OCI-LY7 (cell line): Measurements from ENCODE around the gene HEY2.

ENCODE experiments used
- EZH2phosphoT487 ChIP-seq: fragments of 200-600 bp; sonication (generic); IDR thresholded peaks from 2 replicates; pipeline ENCODE4 v1.6.1; 2018; ENCODE audit warnings: low read depth, borderline replicate concordance, mild to moderate bottlenecking, mixed run types, antibody characterized with exemption, low read length, moderate library complexity, mixed read lengths
- TF ChIP-seq, protein P1 (sequence below): fragments of 200-600 bp; sonication (generic); conservative IDR thresholded peaks from 2 replicates; pipeline ENCODE4 v1.5.1; 2014; ENCODE audit warnings: mild to moderate bottlenecking, antibody characterized with exemption, low read length, moderate library complexity, mixed read lengths

DNA sequence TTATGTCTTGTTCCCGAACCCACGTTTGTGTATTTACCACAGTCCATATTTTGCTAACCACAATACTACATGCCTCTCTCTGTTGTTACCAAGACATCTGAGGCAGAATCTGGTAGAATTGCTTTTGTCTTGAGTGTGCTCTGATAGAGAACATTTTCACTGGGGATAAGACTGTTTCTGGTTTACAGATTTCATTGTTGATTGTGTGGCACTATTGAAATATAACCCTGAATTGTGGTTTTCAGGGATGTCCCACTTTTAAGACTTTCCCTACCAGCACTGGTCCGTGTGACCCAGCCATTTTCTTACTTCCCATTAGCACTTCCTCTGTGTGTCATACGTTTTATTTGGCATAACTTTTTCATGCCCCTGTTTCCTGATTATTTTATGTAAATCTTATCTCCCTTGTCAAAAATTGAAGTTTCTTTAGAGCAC, 53.5 kb downstream of the HEY2 start:
- TF ChIP-seq, protein P1, sequence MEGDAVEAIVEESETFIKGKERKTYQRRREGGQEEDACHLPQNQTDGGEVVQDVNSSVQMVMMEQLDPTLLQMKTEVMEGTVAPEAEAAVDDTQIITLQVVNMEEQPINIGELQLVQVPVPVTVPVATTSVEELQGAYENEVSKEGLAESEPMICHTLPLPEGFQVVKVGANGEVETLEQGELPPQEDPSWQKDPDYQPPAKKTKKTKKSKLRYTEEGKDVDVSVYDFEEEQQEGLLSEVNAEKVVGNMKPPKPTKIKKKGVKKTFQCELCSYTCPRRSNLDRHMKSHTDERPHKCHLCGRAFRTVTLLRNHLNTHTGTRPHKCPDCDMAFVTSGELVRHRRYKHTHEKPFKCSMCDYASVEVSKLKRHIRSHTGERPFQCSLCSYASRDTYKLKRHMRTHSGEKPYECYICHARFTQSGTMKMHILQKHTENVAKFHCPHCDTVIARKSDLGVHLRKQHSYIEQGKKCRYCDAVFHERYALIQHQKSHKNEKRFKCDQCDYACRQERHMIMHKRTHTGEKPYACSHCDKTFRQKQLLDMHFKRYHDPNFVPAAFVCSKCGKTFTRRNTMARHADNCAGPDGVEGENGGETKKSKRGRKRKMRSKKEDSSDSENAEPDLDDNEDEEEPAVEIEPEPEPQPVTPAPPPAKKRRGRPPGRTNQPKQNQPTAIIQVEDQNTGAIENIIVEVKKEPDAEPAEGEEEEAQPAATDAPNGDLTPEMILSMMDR = no peak
- TF ChIP-seq EZH2phosphoT487 = no peak
